H1 (cell line): ENCODE data around the gene KIF15. TPM values are rescaled to one million over a fixed set of nuclear protein-coding genes. Genes with fewer than 3 reads are reported as not detected.
A peak's percentile ranks its signal among the peaks of the same experiment; 100 is the strongest.

Experiments used
- CBX5 ChIP-seq: fragments of 300-800, 300-1000 bp; sonication (generic); IDR thresholded peaks from 2 replicates; pipeline ENCODE4 v1.7.1; 2016; ENCODE audit warnings: antibody characterized with exemption, low read length, low read depth
- CBX8 ChIP-seq: fragments of 300-800, 300-1000 bp; sonication (generic); IDR thresholded peaks from 2 replicates; pipeline ENCODE4 v1.7.1; 2016; ENCODE audit warnings: low read depth, low read length, borderline replicate concordance
- CHD2 ChIP-seq: IDR thresholded peaks from 2 replicates; pipeline ENCODE4 v1.6.1; 2012; ENCODE audit warnings: low read length, improper control_type of control experiment
- EP300 ChIP-seq, 2 experiments: IDR thresholded peaks; 1 replicate in 1 of 2; 2 replicates in 1 of 2; pipeline ENCODE4 v1.6.1; 2011 to 2012; ENCODE audit warnings: low read depth in 2 of 2, low read length in 2 of 2, mild to moderate bottlenecking in 2 of 2, borderline replicate concordance in 1 of 2, inconsistent platforms in 1 of 2, moderate library complexity in 1 of 2
- JUND ChIP-seq: IDR thresholded peaks from 2 replicates; pipeline ENCODE4 v1.6.1; 2011; ENCODE audit warnings: mild to moderate bottlenecking, improper control_type of control experiment, low read length
- KDM4A ChIP-seq: IDR thresholded peaks from one replicate; pipeline ENCODE4 v1.7.1; 2012; ENCODE audit warnings: low read depth, mild to moderate bottlenecking, moderate library complexity, low read length, inconsistent platforms; ENCODE audit not compliant: severe bottlenecking
- NRF1 ChIP-seq: IDR thresholded peaks from 2 replicates; pipeline ENCODE4 v1.6.1; 2011; ENCODE audit warnings: mild to moderate bottlenecking, low read depth, low read length, improper control_type of control experiment
- POLR2A ChIP-seq, 2 experiments: IDR thresholded peaks; 1 replicate in 1 of 2; 2 replicates in 1 of 2; pipeline ENCODE4 v1.6.1; 2011; ENCODE audit warnings: low read depth in 2 of 2, low read length in 2 of 2, mild to moderate bottlenecking in 2 of 2; ENCODE audit errors: control extremely low read depth in 1 of 2
- POLR2AphosphoS5 ChIP-seq: IDR thresholded peaks from 2 replicates; pipeline ENCODE4 v1.6.1; 2011; ENCODE audit warnings: low read depth, low read length
- RBBP5 ChIP-seq: IDR thresholded peaks from 2 replicates; pipeline ENCODE4 v1.7.1; 2012; ENCODE audit warnings: low read depth, mild to moderate bottlenecking, inconsistent platforms, low read length, moderate library complexity, borderline replicate concordance
- RFX5 ChIP-seq: IDR thresholded peaks from 2 replicates; pipeline ENCODE4 v1.6.1; 2011; ENCODE audit warnings: low read depth, low read length, improper control_type of control experiment, borderline replicate concordance
- SIN3A ChIP-seq, 2 experiments: IDR thresholded peaks in 1 of 2; conservative IDR thresholded peaks in 1 of 2; 2 replicates each; pipeline ENCODE4 v1.6.1; 2011 to 2012; ENCODE audit warnings: low read length in 2 of 2, improper control_type of control experiment in 1 of 2, low read depth in 1 of 2, mild to moderate bottlenecking in 1 of 2
- TAF7 ChIP-seq: optimal IDR thresholded peaks from 2 replicates; pipeline ENCODE3; 2011; ENCODE audit warnings: low read depth, mild to moderate bottlenecking, inconsistent platforms, low read length, moderate library complexity, borderline replicate concordance
- TEAD4 ChIP-seq: IDR thresholded peaks from 2 replicates; pipeline ENCODE4 v1.6.1; 2012; ENCODE audit warnings: low read depth, low read length, inconsistent platforms, mixed read lengths
- polyA plus RNA-seq, 7 experiments: library from polyadenylated mRNA; depleted of rRNA in 3 of 7; stranded (reverse) in 5 of 7; unstranded in 2 of 7; fragments of >200 nt in 5 of 7; fragments of 200-250 nt in 2 of 7; gene quantifications; 1 replicate in 5 of 7; 2 replicates in 1 of 7; 4 replicates in 1 of 7; pipeline versions ENCODE4 v1.2.1 to v1.2.3, GENCODE V29; 2011 to 2013; ENCODE audit warnings: missing spikeins in 2 of 7, mixed read lengths in 2 of 7
- total RNA-seq: library from RNA; stranded (reverse); fragmentation: NEBNext Ultra II Directional; extraction: Animal tissue kit (Norgen Biotek cat#: 25700); gene quantifications from 2 replicates; pipeline ENCODE4 v1.2.1, GENCODE V29; 2021
- TF ChIP-seq, protein P1 (sequence below): IDR thresholded peaks from 2 replicates; pipeline ENCODE4 v1.6.1; 2012; ENCODE audit warnings: low read length, inconsistent platforms

Gene KIF15
- total and polyA plus RNA-seq, 2 of the 8 experiments (the other 6 are each of a cell fraction or from before 2014, with no cell fraction given): 4.2 to 25.5 TPM

- TF ChIP-seq CBX8 (no peak), RBBP5 (peak; percentile 98), RFX5 (no peak), POLR2A (IDR thresholded peaks at IDR 0.05; ENCODE audit: control extremely low read depth in 1 of 2, low read depth in 2 of 2, low read length in 2 of 2) (peak; percentile 95 to 98), CBX5 (no peak), CHD2 (peak; percentile 74; the same call in 1 of the 2 replicates), EP300 (IDR thresholded peaks at IDR 0.05; ENCODE audit: borderline replicate concordance in 1 of 2, low read depth in 2 of 2, low read length in 2 of 2) (0 out of 3 replicates have a peak, but pooled peaks of 1 of the 2 experiments have one; percentile 24), TEAD4 (peak; percentile 77), JUND (peak; percentile 70), TAF7 (peak; percentile 42), NRF1 (peak; percentile 32; the same call in 1 of the 2 replicates), KDM4A (peak; percentile 96), SIN3A (conservative IDR thresholded peaks at IDR 0.05 in 1 of 2, IDR thresholded peaks at IDR 0.05 in 1 of 2; ENCODE audit: low read depth in 1 of 2, low read length in 2 of 2) (peak; percentile 89 to 96; a peak in 3 of 4 replicates), POLR2AphosphoS5 (peak; percentile 83)
- TF ChIP-seq, protein P1, sequence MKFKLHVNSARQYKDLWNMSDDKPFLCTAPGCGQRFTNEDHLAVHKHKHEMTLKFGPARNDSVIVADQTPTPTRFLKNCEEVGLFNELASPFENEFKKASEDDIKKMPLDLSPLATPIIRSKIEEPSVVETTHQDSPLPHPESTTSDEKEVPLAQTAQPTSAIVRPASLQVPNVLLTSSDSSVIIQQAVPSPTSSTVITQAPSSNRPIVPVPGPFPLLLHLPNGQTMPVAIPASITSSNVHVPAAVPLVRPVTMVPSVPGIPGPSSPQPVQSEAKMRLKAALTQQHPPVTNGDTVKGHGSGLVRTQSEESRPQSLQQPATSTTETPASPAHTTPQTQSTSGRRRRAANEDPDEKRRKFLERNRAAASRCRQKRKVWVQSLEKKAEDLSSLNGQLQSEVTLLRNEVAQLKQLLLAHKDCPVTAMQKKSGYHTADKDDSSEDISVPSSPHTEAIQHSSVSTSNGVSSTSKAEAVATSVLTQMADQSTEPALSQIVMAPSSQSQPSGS: peak; percentile 49; the same call in 1 of the 2 replicates
These were observed at the start of gene KIF15, which contains the start of gene KIAA1143 (continued) for GRCh38 chr3:44761424-44762169.
